Kidney epithelial cell (primary cell): ENCODE data around the gene SEC14L3. TPM values are rescaled to one million over a fixed set of nuclear protein-coding genes. Genes with fewer than 3 reads are reported as not detected.
"Not testable (repeated sequence)": the region's sequence is repeated elsewhere in the genome, so short reads cannot be mapped to it uniquely, and the experiment has no call there.

Experiments used
- DNase-seq: peaks from one replicate; pipeline ENCODE4 v3.0.0-alpha.2; 2010; ENCODE audit warnings: low read depth
- H3K27me3 ChIP-seq: 2 replicates; pipeline ENCODE4 v1.6.0; 2011; ENCODE audit warnings: low read length; ENCODE audit not compliant: control insufficient read depth, insufficient read depth
- H3K36me3 ChIP-seq: 2 replicates; pipeline ENCODE4 v1.5.1; 2011; ENCODE audit warnings: low read length; ENCODE audit not compliant: control insufficient read depth, insufficient read depth
- H3K4me3 ChIP-seq: 2 replicates; pipeline ENCODE4 v1.5.1; 2011; ENCODE audit warnings: low read depth, mild to moderate bottlenecking, control low read depth, low read length
- total RNA-seq: library from RNA; depleted of rRNA; stranded (reverse); fragments of >200 nt; gene quantifications from 2 replicates; pipeline ENCODE4 v1.2.3, GENCODE V29; 2015
- TF ChIP-seq, protein P1 (sequence below): IDR thresholded peaks from 2 replicates; pipeline ENCODE4 v1.5.1; 2011; ENCODE audit warnings: mild to moderate bottlenecking, moderate library complexity, low read length, control low read depth, inconsistent platforms; ENCODE audit not compliant: insufficient read depth, poor library complexity, severe bottlenecking

The SEC14L3 gene
- total RNA-seq, 1 donor from 2014 or later, result not detected

DNA sequence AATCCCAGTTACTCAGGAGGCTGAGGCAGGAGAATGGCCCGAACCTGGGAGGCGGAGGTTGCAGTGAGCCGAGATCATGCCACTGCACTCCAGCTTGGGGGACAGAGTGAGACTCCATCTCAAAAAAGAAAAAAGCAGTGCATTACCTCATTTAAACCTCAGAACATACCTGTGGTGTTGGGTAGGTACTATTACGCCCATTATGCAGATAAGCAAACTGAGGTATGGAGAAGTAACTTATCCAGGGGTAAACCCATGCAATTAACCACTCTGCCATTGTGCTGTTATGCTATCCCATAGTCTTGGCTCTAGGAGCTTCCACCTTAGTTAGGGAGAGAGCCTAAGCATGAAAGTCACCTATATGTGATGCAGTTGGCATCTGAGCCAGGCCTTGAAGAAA is 2.3 kb upstream of the SEC14L3 start:
- H3K27me3 ChIP-seq, result peaks cover 7% of the 10 kb centered on the region
- H3K4me3 ChIP-seq, result no peak overlapping the region
- H3K36me3 ChIP-seq, result no peaks in the 10 kb centered on the region
- DNase-seq, result no peak
- TF ChIP-seq, protein P1, sequence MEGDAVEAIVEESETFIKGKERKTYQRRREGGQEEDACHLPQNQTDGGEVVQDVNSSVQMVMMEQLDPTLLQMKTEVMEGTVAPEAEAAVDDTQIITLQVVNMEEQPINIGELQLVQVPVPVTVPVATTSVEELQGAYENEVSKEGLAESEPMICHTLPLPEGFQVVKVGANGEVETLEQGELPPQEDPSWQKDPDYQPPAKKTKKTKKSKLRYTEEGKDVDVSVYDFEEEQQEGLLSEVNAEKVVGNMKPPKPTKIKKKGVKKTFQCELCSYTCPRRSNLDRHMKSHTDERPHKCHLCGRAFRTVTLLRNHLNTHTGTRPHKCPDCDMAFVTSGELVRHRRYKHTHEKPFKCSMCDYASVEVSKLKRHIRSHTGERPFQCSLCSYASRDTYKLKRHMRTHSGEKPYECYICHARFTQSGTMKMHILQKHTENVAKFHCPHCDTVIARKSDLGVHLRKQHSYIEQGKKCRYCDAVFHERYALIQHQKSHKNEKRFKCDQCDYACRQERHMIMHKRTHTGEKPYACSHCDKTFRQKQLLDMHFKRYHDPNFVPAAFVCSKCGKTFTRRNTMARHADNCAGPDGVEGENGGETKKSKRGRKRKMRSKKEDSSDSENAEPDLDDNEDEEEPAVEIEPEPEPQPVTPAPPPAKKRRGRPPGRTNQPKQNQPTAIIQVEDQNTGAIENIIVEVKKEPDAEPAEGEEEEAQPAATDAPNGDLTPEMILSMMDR, result no peak

DNA sequence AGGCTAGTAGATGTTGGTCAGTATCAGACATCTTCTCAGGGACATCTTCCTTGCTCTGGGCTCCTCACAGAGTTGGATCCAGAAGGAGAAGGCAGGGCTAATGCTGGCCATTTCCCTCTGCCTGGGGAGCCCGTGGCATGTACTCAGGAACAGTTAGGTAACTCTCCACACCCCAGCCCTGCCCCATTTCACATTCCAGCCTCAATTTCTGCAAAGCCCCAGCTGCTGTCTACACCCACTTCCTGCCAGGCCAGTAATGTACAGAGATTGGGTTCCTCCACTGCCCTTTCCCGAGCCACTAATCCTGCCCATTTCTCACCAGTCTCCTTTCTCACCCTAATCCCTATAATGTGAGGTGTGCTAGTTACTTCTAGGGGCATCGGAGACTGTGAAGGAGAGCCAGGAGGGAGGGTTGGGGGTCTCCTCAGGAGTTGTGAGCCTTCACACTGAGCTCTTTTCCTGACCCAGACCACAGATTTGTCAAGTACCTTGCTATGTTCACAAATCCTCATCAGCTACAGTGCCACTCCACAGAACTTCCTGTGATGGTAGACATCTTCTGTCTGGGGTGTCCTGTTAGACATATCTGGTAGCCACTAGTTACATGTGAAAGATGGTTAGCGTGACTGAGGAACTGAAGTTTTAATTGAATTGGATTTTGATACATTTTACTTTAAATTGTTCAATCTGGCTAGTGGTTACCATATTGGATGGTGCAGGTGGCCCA is 1.3 kb upstream of the SEC14L3 start:
- H3K27me3 ChIP-seq, result peaks cover 9% of the 10 kb centered on the region
- DNase-seq, result no peak

DNA sequence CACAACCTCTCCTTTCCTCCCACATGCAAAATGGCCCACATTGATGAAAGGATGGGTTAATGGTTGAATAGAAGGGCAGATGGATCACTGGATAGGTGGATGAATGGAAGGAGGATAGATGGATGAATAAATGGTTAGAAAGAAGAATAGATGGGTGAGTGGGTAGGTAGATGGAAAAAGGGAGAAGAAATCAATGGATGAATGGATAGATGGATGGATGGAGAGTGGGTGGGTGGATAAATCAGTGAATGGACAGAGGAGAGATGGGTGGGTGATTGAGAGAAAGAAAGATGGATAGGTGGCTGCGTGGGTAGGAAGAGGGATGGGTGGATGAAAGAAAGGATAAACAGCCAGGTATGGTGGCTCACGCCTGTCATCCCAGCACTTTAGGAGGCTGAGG is 1.2 kb downstream of the SEC14L3 start:
- no peak for DNase-seq
- H3K36me3 ChIP-seq, result no peaks in the 10 kb centered on the region
- TF ChIP-seq, protein P1, result no peak
- peaks cover 11% of the 10 kb centered on the region for H3K27me3 ChIP-seq
- no peak overlapping the region for H3K4me3 ChIP-seq

More for the DNA sequence above, 1.3 kb upstream of the SEC14L3 start:
- Histone ChIP-seq H3K36me3 (no peaks in the 10 kb centered on the region), H3K4me3 (no peak overlapping the region)
- TF ChIP-seq, protein P1, result no peak

DNA sequence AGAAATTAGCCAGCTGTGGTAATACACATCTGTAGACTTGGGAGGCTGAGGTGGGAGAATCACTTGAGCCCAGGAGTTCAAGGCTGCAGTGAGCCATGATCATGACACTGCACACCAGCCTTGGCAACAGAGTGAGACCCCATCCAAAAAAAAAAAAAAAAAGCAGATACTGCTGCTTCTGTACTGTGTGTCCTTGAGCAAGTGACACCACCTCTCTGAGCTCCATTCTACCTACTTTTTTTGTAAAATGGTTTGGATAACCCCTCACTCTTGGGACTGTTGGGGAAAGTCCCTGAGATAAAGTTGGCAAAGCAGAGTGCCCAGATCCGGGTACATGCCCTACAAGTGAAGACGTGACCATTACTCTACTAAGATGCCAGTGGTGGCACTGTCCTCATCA is 2.7 kb downstream of the SEC14L3 start:
- Histone ChIP-seq H3K4me3 (no peak overlapping the region), H3K36me3 (no peaks in the 10 kb centered on the region), H3K27me3 (peaks cover 9% of the 10 kb centered on the region)
- DNase-seq, result no peak
- TF ChIP-seq, protein P1, result no peak

DNA sequence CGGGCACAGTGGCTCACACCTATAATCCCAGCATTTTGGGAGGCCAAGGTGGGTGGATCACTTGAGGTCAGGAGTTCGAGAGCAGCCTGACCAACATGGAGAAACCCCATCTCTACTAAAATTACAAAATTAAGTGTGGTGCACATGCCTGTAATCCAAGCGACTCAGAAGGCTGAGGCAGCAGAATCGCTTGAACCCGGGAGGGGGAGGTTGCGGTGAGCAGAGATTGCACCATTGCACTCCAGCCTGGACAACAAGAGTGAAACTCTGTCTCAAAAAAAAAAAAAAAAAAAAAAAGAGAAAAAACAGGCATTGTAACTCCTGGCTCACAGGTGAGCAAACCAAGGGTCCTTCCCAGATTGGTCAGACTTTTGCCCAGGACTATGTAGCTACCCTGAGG is 11.3 kb downstream of the SEC14L3 start:
- not testable (repeated sequence) for DNase-seq, H3K27me3 ChIP-seq, H3K36me3 ChIP-seq, H3K4me3 ChIP-seq

DNA sequence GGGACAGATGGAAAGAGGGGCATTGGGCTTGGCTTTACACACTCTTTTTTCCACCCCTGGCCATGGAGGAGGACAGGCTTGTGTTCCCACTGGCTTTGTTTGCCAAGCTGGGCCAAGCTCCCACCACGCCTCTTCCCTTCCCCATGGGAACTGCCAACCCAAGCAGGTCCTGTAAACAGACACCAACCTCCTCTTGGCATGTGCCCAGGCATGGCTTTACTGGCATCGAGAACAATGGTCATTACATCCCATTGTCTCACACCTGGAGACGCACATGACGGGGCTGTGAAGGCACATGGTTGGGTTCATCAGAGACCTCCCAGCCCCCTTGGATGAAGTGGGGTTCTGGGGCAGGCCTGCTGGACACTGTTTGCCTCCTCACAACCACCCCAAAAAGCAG is 11.7 kb downstream of the SEC14L3 start:
- no peaks in the 10 kb centered on the region for H3K27me3 ChIP-seq
- H3K4me3 ChIP-seq, result no peak overlapping the region
- TF ChIP-seq, protein P1, result no peak
- no peak for DNase-seq
- no peaks in the 10 kb centered on the region for H3K36me3 ChIP-seq
